T47D (cell line): ENCODE measurements around the gene SLC10A3.

Source experiments
- DNase-seq, 2 experiments: peaks; one replicate each; pipeline versions ENCODE4 v3.0.0 to v3.0.0-alpha.2; 2011 to 2012; ENCODE audit warnings: low read depth in 1 of 2, low spot score in 1 of 2
- JUND ChIP-seq: IDR thresholded peaks from 2 replicates; pipeline ENCODE4 v1.6.1; 2012; ENCODE audit warnings: low read depth
- in situ Hi-C: cut with HindIII; loops from 2 replicates; pipeline ENCODE4 v1.10.0; 2016; ENCODE audit warnings: low sequenced_read_pairs, low pct_unique_long_range_greater_than_20kb

Gene SLC10A3

DNA sequence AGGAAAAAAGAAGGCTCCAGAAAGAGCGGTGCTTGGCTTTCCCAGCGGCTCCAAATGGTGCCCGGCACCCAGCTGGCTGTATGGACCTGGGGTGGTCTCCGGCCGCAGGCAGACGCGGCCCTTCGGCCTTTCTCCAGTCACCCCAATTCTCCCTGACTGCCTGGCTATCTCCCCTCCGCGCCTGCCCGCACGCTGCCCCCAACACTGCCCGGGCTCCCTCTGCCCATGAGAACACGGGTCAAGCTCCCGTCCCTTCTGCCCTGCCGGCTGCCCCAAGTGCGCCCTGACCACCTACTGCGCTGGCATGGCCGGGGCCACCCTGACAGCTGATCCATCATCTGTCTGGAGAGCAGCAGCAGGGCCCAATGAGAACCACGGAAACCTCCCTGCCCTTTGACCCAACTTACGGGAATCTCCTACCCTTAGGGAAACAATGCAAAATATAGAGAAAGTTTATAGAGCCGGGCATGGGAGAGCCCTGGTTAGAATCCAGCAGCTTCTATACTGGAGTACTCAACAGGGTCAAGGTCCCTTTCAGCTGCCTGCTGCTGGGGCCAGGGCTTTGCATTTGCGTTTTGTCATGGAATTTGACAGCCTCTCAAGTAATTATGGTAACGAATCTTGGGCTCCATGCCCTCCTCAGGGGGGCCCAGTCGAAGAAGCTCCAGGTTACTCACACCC lies 26.8 kb upstream of the SLC10A3 start:
- TF ChIP-seq JUND = no peak
- no peak for DNase-seq
- in situ Hi-C loops = no loop called here

DNA sequence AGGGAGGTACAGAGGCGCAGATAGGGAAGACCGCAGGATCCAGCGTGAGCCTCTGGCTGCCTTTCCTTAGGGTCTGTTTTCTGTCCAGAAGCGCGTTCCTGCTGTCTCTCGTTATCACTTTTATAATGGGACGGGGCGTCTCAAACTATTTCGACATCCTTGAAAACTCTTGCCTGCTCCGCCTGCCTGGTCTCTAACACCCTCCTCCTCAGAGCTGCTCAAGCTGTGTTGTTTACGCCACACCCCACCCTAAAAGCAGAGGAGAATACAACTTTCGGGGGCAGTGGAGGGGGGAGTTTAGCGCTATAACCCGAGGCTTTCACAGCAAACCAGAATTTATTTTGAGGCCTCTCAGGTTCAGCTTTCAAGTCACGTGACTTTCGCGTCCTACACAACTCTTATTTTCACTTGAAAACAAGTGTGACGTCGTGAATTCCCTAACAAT lies 26.2 kb upstream of the SLC10A3 start:
- DNase-seq = no peak
- TF ChIP-seq JUND = no peak
- in situ Hi-C loops = no loop called here

DNA sequence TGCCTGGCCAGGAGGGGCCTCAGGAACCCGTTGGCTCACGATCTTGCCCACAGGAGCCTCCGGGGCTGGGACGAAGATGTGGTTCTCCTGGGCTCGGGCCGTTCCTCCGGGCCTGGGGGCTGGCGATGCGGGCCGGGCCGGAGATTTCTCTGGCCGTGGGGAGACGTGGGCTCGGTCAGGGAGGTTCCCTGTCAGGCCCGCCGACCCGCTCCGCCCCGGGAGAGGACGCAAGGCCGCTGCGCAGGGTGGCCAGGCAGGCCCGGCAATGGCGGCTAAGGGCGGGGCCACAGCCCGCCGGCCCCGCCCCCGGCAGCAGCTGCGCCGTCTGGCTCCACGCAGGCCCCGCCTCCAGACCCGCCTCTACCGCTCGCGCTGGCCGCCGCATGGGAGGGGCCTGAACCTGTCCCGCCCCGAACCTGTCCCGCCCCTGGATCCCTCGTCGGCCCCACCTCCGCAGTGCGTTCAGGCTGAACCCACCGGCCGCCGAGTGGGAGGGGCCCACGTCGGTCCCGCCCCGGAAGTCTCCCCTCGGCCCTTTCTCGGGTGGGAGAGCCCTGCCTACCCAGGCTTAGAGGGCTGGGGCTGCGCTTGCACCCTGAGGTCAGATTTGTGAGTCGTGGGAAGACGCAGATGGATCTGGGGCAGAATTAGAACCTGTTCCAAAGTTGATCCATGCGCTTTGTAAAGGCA lies 25.7 kb upstream of the SLC10A3 start, which contains the start of gene FAM3A:
Gene FAM3A (minus strand): TSS at position 267 of the 690 bp plus-strand sequence. CDS start 460 bp downstream, outside the sequence.
- in situ Hi-C loops = no loop called here
- peak in 1 of 2 experiments; percentile 86 for DNase-seq
- no peak for TF ChIP-seq JUND

DNA sequence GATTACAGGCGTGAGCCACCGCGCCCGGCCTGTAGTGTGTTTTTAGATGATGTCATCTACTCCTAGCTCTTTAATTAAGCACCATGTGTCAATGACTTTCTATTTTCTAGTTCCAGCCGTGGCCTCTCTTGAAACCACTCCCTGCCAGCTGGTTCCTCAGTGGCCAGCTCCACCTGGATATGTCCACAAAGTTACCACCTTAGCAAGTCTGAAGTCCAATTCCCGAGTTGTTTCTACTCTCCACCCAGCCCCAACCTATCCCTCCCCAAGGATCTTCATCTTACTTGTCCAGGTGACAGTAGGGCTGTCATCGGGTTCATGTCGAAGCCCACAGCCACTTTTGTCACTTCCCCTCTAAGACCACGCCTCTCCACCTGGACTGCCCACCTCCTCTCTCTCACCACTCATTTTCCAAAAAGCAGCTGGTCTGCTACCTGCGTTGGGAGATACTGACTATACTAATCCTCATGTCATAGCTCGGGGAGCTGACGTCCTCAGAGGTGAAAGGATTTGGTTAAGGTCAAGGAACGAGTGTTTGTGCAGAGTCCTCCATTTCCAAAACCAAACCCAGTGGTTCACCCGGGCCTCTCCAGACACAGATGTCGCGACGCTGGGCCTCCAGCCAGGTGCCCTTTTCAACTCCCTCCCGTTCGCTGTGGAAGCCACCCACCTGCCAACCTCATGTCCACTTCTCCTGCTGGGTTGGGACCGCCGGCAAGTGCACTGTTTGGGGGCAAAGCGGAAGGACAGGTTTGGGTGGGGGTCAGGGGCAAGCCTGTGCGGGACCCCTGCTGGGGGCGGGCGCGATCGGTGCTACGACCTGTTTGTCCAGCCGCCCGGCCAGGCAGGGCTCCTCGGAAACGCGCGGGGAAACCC lies 24.9 kb upstream of the SLC10A3 start:
- in situ Hi-C loops = no loop called here
- DNase-seq = peak in 1 of 2 experiments; percentile 36
- TF ChIP-seq JUND = no peak

DNA sequence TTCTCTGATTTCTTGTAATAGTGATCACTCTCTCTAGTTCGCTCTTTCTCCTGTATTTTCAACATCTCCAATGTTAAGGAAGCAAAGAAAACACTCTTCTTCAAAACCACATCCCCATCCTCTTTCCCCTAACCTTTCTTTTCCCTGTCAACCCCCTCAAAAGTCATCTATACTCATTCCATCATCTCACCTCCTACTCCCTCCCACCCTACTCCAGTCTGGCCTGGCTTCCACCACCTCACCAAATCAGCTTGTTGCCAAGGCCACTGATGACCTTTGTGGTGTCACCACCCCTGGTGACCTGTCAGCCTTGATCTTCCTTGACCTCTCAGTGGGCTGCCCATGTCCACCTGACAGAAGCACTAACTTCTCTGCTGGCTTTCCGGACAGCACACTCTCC lies 23.3 kb upstream of the SLC10A3 start:
- in situ Hi-C loops = no loop called here
- DNase-seq = no peak
- no peak for TF ChIP-seq JUND

DNA sequence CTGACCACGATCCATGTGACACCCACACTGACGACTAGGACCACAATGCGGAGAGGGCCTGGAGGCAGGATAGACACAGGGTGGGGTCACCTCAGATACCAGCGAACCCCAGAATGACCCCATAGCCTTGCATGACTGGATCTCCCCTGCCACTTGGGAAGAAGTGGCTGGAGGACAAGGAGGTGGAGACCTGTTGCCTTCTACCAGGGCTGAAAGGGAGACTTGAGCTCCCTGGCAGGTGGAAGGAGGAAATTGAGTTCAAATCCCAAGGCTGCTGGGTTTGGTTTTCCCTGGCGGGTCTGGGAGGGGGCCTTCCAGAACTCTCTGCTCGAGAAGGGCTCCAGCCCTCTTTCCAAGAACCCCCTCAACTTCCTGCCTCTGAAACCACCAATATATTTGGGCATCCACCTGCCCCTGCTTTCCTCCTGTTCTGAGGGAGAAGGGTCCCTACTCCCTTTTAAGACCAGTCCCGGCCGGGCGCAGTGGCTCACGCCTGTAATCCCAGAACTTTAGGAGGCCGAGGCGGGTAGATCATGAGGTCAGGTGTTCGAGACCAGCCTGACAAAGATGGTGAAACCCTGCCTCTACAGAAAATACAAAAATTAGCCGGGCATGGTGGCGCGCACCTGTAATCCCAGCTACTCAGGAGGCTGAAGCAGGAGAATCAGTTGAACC lies 22.6 kb upstream of the SLC10A3 start:
- no peak for DNase-seq
- in situ Hi-C loops = no loop called here
- no peak for TF ChIP-seq JUND

DNA sequence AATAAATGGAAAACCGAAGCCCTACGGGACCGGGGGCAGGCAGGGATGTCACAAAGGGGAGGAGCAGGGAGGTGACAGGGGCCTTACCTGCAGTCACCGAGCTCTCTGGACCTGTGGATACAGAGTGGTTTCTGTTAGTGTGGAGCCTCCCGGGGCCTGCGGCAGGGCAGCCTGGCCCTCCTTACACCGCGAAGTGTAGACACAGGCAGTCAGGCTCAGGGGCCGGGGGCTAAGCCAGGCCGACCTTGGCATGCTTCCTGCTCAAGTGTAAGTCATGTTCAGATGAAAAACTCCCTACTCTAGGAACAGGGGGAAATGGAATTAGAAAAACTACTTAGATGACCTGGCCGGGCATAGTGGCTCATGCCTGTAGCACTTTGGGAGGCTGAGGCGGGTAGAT lies 21.3 kb upstream of the SLC10A3 start:
- in situ Hi-C loops = no loop called here
- DNase-seq = no peak
- TF ChIP-seq JUND = no peak

DNA sequence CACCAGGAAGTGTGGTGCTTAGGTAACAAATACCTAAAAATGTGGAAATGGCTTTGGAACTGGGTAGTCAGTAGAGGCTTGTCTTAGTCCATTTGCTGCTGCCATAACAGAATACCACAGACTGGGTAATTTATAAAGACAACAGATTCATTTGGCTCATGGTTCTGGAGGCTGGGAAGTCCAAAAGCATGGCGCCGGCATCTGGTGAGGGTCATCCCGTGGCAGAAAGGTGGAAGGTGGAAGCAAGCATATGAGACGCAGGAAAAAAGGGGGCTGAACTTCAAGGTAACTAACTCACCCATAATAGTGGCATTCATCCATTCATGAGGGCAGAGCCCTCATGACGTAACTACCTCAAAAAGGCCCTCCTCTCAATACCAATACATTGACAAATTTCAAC lies 19.0 kb upstream of the SLC10A3 start:
- TF ChIP-seq JUND = no peak
- in situ Hi-C loops = no loop called here
- no peak for DNase-seq

DNA sequence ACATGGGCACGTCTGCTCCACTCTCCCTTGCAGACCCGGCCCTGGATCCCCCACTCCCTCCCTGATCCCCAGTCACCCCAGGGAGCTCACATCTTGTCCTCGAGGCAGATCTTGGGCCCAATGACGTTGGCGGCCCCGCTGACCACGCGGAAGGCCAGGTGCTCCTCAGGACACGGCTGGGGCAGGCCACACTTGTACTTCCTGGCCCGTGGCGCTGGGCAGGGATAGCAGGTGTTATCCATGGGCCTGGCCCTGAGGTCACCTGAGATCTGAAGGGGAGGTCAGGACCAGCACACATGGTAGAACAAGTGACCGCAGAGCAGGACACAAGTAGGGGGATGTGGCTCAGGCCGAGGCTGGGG lies 17.9 kb upstream of the SLC10A3 start:
- TF ChIP-seq JUND = no peak
- no peak for DNase-seq
- in situ Hi-C loops = no loop called here

DNA sequence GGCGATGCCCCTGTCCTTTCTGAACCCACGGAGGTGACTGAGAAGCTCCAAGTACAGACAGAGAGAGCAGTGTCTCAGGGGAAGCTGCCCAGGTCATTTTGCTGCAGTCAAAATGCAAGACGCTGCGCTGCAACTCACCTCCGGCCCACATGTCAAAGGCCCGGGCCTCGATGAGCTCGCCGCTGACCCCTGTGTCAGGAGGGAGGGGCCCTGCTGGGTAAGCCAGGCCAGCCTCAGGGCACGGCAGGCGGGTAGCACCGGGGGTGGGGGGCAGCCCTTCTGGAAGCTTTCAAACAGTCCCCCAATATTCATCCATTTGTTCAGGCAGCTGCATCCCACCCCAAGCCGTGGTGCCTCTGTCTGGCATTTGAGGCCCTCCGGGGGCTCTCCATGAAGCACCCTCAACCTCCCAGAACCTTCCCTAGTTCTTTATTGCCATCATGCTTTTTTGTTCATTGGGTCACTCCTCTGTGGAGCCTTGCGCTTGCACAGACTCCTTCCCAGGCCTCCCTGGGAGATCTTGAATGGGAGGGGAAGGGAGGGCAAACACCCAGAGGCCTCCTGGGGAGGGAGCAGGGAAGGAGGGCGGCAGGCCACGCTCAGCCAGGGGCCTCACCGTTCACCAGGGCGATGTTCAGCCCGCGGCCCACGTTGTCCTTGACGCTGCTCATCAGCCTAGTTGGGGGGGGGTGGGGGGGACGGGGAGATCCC lies 17.4 kb upstream of the SLC10A3 start:
- in situ Hi-C loops = no loop called here
- TF ChIP-seq JUND = no peak
- DNase-seq = no peak

DNA sequence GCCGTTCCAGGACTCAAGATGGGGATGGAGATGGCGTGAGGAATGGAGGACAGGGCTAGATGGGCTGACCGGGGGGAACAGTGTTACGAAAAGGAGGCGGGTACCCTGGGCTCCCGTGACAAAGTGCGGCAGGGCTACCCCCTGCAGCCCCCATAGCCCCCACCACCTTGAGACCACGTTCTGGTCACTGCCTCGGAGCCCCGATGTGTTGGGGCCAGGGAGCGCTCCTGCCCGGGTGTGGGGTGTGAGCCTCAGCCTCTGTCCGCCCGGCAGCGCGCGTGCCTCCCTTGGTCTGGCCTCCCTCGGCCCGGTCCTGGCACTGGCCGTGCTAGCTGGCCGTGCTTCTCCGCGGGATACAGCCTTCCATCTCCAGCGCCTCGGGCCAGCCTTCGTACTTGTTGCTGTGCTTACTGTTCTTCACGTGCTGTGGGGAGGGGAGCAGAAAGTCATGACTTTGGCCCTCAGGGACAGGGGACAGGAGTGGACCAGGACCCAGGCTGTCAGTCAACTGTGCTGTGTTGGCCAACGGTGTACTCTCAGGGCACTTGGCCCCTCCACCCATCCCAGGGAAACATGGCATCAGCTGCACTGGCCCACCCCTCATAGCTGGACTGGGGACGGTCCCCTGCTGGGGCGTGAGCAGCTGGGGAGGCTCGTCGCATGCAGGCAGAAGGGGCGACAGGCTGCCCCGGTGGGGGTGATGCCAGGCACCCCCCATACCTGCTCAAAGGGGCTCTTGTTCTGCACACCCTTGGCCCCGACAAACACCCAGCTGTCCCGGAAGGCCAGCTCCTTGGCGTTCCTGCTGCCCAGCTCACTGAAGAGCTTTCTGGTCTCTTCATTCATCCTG lies 16.3 kb upstream of the SLC10A3 start:
- no peak for TF ChIP-seq JUND
- in situ Hi-C loops = no loop called here
- DNase-seq = no peak
